ENCODE data around the gene PLEKHM3. TPM values are rescaled to one million over a fixed set of nuclear protein-coding genes. Genes with fewer than 3 reads are reported as not detected.

PLEKHM3 gene
- total and polyA plus RNA-seq, 2 of the 13 experiments (the other 11 are each of a cell fraction or from before 2014, with no cell fraction given) = 4.5 to 4.7 TPM

DNA sequence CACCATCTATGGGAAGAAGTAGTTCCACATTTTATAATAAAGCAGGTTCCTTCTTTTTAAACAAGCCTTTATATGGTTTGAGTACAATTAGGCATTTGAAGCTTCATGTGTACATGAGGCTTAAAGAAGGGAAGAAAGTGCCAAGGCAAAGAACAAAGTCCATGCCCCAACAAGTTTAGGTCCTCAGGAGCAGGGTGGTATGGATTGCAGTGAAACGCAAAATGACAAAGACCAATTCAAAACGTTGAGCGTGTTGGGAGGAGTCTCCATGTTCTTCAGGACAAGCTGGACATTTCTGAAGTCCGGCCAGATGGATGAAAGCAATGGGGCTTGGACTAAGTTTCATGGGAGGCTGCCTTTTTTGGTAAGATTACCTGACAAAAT is 176.8 kb downstream of the PLEKHM3 start (continued):
- TF ChIP-seq HMGXB4 (CRISPR knock-in tag; IDR thresholded peaks at IDR 0.05; ENCODE audit: borderline replicate concordance in 1 of 2, low read depth in 1 of 2) (no peak), FOXJ3 (CRISPR knock-in tag; IDR thresholded peaks at IDR 0.05; ENCODE audit: borderline replicate concordance) (no peak), ETV5 (CRISPR knock-in tag; IDR thresholded peaks at IDR 0.05; ENCODE audit: borderline replicate concordance) (peak; percentile 53), ARNT2 (CRISPR knock-in tag; IDR thresholded peaks at IDR 0.05; ENCODE audit: low read depth) (no peak), SSRP1 (CRISPR knock-in tag; IDR thresholded peaks at IDR 0.05) (no peak), NFIB (CRISPR knock-in tag; IDR thresholded peaks at IDR 0.05; ENCODE audit: borderline replicate concordance) (no peak), NBN (conservative IDR thresholded peaks at IDR 0.05) (no peak), ARID2 (CRISPR knock-in tag; IDR thresholded peaks at IDR 0.05; ENCODE audit: borderline replicate concordance) (0 out of 2 replicates have a peak, but pooled peaks have one; percentile 9), ZNF44 (CRISPR knock-in tag; IDR thresholded peaks at IDR 0.05) (peak; percentile 19; the same call in 1 of the 2 replicates), SMARCE1 (IDR thresholded peaks at IDR 0.05; ENCODE audit: borderline replicate concordance) (no peak), ZNF331 (CRISPR knock-in tag; IDR thresholded peaks at IDR 0.05) (0 out of 2 replicates have a peak, but pooled peaks have one; percentile 39), ZNF605 (CRISPR knock-in tag; IDR thresholded peaks at IDR 0.05) (0 out of 2 replicates have a peak, but pooled peaks have one; percentile 24), GZF1 (CRISPR knock-in tag; IDR thresholded peaks at IDR 0.05) (no peak), ARNT (IDR thresholded peaks at IDR 0.05) (no peak), SPEN (CRISPR knock-in tag; IDR thresholded peaks at IDR 0.05; ENCODE audit: low read depth) (no peak), ZNF224 (CRISPR knock-in tag; IDR thresholded peaks at IDR 0.05) (no peak), ARID3A (IDR thresholded peaks at IDR 0.05; ENCODE audit: low read depth, low read length) (no peak), ATF7-NPFF (CRISPR knock-in tag; IDR thresholded peaks at IDR 0.05; ENCODE audit: low read depth) (no peak)
- TF ChIP-seq, protein P1, sequence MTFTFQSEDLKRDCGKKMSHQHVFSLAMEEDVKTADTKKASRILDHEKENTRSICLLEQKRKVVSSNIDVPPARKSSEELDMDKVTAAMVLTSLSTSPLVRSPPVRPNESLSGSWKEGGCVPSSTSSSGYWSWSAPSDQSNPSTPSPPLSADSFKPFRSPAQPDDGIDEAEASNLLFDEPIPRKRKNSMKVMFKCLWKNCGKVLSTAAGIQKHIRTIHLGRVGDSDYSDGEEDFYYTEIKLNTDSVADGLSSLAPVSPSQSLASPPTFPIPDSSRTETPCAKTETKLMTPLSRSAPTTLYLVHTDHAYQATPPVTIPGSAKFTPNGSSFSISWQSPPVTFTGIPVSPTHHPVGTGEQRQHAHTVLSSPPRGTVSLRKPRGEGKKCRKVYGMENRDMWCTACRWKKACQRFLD (CRISPR knock-in tag; IDR thresholded peaks at IDR 0.05; ENCODE audit: borderline replicate concordance) = no peak
- TF ChIP-seq, protein P2, sequence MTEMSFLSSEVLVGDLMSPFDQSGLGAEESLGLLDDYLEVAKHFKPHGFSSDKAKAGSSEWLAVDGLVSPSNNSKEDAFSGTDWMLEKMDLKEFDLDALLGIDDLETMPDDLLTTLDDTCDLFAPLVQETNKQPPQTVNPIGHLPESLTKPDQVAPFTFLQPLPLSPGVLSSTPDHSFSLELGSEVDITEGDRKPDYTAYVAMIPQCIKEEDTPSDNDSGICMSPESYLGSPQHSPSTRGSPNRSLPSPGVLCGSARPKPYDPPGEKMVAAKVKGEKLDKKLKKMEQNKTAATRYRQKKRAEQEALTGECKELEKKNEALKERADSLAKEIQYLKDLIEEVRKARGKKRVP (CRISPR knock-in tag; IDR thresholded peaks at IDR 0.05) = no peak
- TF ChIP-seq, protein P3, sequence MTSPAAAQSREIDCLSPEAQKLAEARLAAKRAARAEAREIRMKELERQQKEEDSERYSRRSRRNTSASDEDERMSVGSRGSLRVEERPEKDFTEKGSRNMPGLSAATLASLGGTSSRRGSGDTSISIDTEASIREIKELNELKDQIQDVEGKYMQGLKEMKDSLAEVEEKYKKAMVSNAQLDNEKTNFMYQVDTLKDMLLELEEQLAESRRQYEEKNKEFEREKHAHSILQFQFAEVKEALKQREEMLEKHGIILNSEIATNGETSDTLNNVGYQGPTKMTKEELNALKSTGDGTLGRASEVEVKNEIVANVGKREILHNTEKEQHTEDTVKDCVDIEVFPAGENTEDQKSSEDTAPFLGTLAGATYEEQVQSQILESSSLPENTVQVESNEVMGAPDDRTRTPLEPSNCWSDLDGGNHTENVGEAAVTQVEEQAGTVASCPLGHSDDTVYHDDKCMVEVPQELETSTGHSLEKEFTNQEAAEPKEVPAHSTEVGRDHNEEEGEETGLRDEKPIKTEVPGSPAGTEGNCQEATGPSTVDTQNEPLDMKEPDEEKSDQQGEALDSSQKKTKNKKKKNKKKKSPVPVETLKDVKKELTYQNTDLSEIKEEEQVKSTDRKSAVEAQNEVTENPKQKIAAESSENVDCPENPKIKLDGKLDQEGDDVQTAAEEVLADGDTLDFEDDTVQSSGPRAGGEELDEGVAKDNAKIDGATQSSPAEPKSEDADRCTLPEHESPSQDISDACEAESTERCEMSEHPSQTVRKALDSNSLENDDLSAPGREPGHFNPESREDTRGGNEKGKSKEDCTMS (CRISPR knock-in tag; conservative IDR thresholded peaks at IDR 0.05) = no peak

Measured in HepG2 (cell line).